ENCODE data around the gene OSBPL9. TPM values are rescaled to one million over a fixed set of nuclear protein-coding genes. Genes with fewer than 3 reads are reported as not detected.
"Not testable (repeated sequence)": the region's sequence is repeated elsewhere in the genome, so short reads cannot be mapped to it uniquely, and the experiment has no call there.

OSBPL9 gene
- total RNA-seq, 1 experiment from 2014 or later = 52.6 TPM

GRCh38 chr1:51697166-51697565, 80.3 kb downstream of the OSBPL9 start:
- Histone ChIP-seq H3K36me3 (ENCODE audit: control insufficient read depth in 1 of 2, insufficient read depth in 2 of 2, low read length in 2 of 2) (no peaks in the 10 kb centered on the region), H3K27ac (ENCODE audit: low read depth, low read length) (no peak overlapping the region), H3K79me2 (ENCODE audit: insufficient read depth, low read length) (no peaks in the 10 kb centered on the region; the same call in 1 of the 2 replicates), H3K9me3 (ENCODE audit: control insufficient read depth in 1 of 2, insufficient read depth in 1 of 2, low read depth in 1 of 2, low read length in 2 of 2) (no peaks in the 10 kb centered on the region), H3K27me3 (ENCODE audit: insufficient read depth, low read length) (no peaks in the 10 kb centered on the region), H3K9me2 (ENCODE audit: insufficient read depth) (no peaks in the 10 kb centered on the region), H3K4me3 (replicated peaks in 1 of 2; ENCODE audit: low read depth in 1 of 2, low read length in 2 of 2) (no peak overlapping the region), H2AFZ (ENCODE audit: low read depth, low read length, poor library complexity, severe bottlenecking) (no peak overlapping the region), H3K9ac (ENCODE audit: low read length) (no peak overlapping the region), H3K4me2 (ENCODE audit: low read length) (no peak overlapping the region), H4K20me1 (ENCODE audit: insufficient read depth) (no peaks in the 10 kb centered on the region), H3K4me1 (ENCODE audit: control insufficient read depth in 1 of 2, insufficient read depth in 2 of 2, low read length in 2 of 2) (peaks cover 9 to 14% of the 10 kb centered on the region in 2 experiments)
- intact Hi-C loops (cut with micrococcal nuclease) = no loop called here
- POLR2A ChIA-PET = no interaction called here
- no TSS peak for BruUV-seq (replicated peaks)
- CTCF ChIA-PET = no interaction called here
- DNase-seq (ENCODE audit: low read depth, low spot score) (no peak), ATAC-seq (no peak)
- RAD21 ChIA-PET (ENCODE audit: low non-redundant PET in 1 of 2, low total read pairs in 2 of 2, uncharacterized antibody in 2 of 2, unreplicated experiment in 2 of 2) = no interaction called here
- TF ChIP-seq SIN3A (IDR thresholded peaks at IDR 0.05; ENCODE audit: low read depth) = no peak
- TF ChIP-seq SRF (IDR thresholded peaks at IDR 0.05; ENCODE audit: low read depth) = no peak
- TF ChIP-seq CTCF (IDR thresholded peaks at IDR 0.05 in 2 of 3, conservative IDR thresholded peaks at IDR 0.05 in 1 of 3; ENCODE audit: borderline replicate concordance in 1 of 3, insufficient read depth in 1 of 3, low read depth in 2 of 3, low read length in 2 of 3) = no peak
- no peak for TF ChIP-seq MAX (IDR thresholded peaks at IDR 0.05)
- no peak for TF ChIP-seq EGR1 (IDR thresholded peaks at IDR 0.05; ENCODE audit: low read depth)

- H2AFZ ChIP-seq (ENCODE audit: low read depth, low read length, poor library complexity, severe bottlenecking) = no peak overlapping the region
- POLR2A ChIA-PET = no interaction called here
- no peaks in the 10 kb centered on the region for H3K9me3 ChIP-seq (ENCODE audit: control insufficient read depth in 1 of 2, insufficient read depth in 1 of 2, low read depth in 1 of 2, low read length in 2 of 2)
- no peaks in the 10 kb centered on the region for H3K9me2 ChIP-seq (ENCODE audit: insufficient read depth)
- intact Hi-C loops (cut with micrococcal nuclease) = no loop called here
- no peaks in the 10 kb centered on the region for H3K4me1 ChIP-seq (ENCODE audit: control insufficient read depth in 1 of 2, insufficient read depth in 2 of 2, low read length in 2 of 2)
- DNase-seq (ENCODE audit: low read depth, low spot score) = no peak
- no peaks in the 10 kb centered on the region for H3K27me3 ChIP-seq (ENCODE audit: insufficient read depth, low read length)
- H4K20me1 ChIP-seq (ENCODE audit: insufficient read depth) = no peaks in the 10 kb centered on the region
- no peak for ATAC-seq
- TF ChIP-seq RAD21 (IDR thresholded peaks at IDR 0.05; ENCODE audit: low read depth) = no peak
- no peak for TF ChIP-seq EZH2 (IDR thresholded peaks at IDR 0.05)
- TF ChIP-seq SP1 (IDR thresholded peaks at IDR 0.05; ENCODE audit: low read depth) = no peak
- TF ChIP-seq ZFX (IDR thresholded peaks at IDR 0.05) = no peak
- TF ChIP-seq POLR2A (IDR thresholded peaks at IDR 0.05; ENCODE audit: borderline replicate concordance, extremely low read depth, insufficient read depth, insufficient read length) = no peak
- no peak for TF ChIP-seq ATF3 (IDR thresholded peaks at IDR 0.05)
- TF ChIP-seq ZBTB33 (IDR thresholded peaks at IDR 0.05; ENCODE audit: extremely low read depth, insufficient replicate concordance, low read length) = no peak
- TF ChIP-seq SRF (IDR thresholded peaks at IDR 0.05; ENCODE audit: low read depth) = no peak
- no peaks in the 10 kb centered on the region for H3K36me3 ChIP-seq (ENCODE audit: control insufficient read depth in 1 of 2, insufficient read depth in 2 of 2, low read length in 2 of 2)
- H3K79me2 ChIP-seq (ENCODE audit: insufficient read depth, low read length) = no peaks in the 10 kb centered on the region; the same call in 1 of the 2 replicates
- no peak overlapping the region for H3K27ac ChIP-seq (ENCODE audit: low read depth, low read length)
- H3K9ac ChIP-seq (ENCODE audit: low read length) = no peak overlapping the region
- no peak overlapping the region for H3K4me3 ChIP-seq (replicated peaks in 1 of 2; ENCODE audit: low read depth in 1 of 2, low read length in 2 of 2)
- RAD21 ChIA-PET (ENCODE audit: low non-redundant PET in 1 of 2, low total read pairs in 2 of 2, uncharacterized antibody in 2 of 2, unreplicated experiment in 2 of 2) = no interaction called here
- CTCF ChIA-PET = no interaction called here
- H3K4me2 ChIP-seq (ENCODE audit: low read length) = no peak overlapping the region
- BruUV-seq (replicated peaks) = no TSS peak
Observed at GRCh38 chr1:51699391-51699790, 82.5 kb downstream of the OSBPL9 start.

GRCh38 chr1:51701782-51702181, 84.9 kb downstream of the OSBPL9 start:
- intact Hi-C loops (cut with micrococcal nuclease); DNase-seq (ENCODE audit: low read depth, low spot score); H3K9me3 ChIP-seq (ENCODE audit: control insufficient read depth in 1 of 2, insufficient read depth in 1 of 2, low read depth in 1 of 2, low read length in 2 of 2); ATAC-seq; H3K79me2 ChIP-seq (ENCODE audit: insufficient read depth, low read length); H3K36me3 ChIP-seq (ENCODE audit: control insufficient read depth in 1 of 2, insufficient read depth in 2 of 2, low read length in 2 of 2); H3K9me2 ChIP-seq (ENCODE audit: insufficient read depth); POLR2A ChIA-PET; BruUV-seq (replicated peaks); CTCF ChIA-PET; H2AFZ ChIP-seq (ENCODE audit: low read depth, low read length, poor library complexity, severe bottlenecking); RAD21 ChIA-PET (ENCODE audit: low non-redundant PET in 1 of 2, low total read pairs in 2 of 2, uncharacterized antibody in 2 of 2, unreplicated experiment in 2 of 2); H3K4me1 ChIP-seq (ENCODE audit: control insufficient read depth in 1 of 2, insufficient read depth in 2 of 2, low read length in 2 of 2); H3K9ac ChIP-seq (ENCODE audit: low read length); H4K20me1 ChIP-seq (ENCODE audit: insufficient read depth); H3K27me3 ChIP-seq (ENCODE audit: insufficient read depth, low read length); H3K4me3 ChIP-seq (replicated peaks in 1 of 2; ENCODE audit: low read depth in 1 of 2, low read length in 2 of 2); H3K27ac ChIP-seq (ENCODE audit: low read depth, low read length); H3K4me2 ChIP-seq (ENCODE audit: low read length): not testable (repeated sequence)
